ENCODE results near the gene NRXN2. TPM values are rescaled to one million over a fixed set of nuclear protein-coding genes. Genes with fewer than 3 reads are reported as not detected.

NRXN2 gene
- total RNA-seq, 1 experiment from 2014 or later = not detected

DNA sequence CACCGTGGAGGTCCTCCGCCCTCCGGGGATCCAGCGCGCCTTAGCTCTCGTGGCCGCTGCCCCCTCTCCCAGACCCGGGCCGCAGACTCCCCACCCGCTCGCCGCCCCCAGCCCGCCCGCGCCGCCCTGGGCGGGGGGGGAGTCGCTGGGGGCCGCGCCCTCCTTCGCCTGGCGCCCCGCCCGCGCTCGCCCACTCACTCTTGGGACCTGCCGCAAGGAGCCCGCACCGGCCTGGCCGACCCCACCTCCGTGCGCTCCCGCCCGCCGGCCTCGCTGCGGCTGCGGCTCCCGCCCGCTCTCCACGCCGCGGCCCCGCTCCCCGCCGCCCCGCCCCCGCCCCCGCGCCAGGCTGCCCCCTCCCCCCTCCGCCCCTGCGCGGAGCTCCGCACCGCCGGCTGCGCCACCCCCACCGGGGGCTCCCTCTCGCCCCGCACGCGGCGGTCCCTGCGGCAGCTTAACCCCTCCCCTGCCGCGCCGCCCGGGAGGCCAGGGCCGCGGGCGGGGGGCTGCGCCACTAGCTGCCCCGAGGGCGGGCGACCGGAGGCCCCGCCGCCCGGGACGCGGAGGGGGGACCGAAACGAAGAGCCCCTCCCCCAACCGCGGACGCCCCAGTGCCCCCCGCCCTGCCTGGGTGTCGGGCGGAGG is 21.7 kb upstream of the NRXN2 start:
- Mint-ChIP-seq H3K4me1 (ENCODE audit: insufficient read depth, unreplicated experiment) (peaks cover 8% of the 10 kb centered on the region), H3K4me3 (ENCODE audit: unreplicated experiment) (no peak overlapping the region), H3K9me3 (ENCODE audit: unreplicated experiment) (no peaks in the 10 kb centered on the region), H3K27ac (ENCODE audit: low read depth, unreplicated experiment) (no peak overlapping the region), H3K27me3 (ENCODE audit: insufficient read depth, unreplicated experiment) (peaks cover 42% of the 10 kb centered on the region), H3K36me3 (ENCODE audit: insufficient read depth, unreplicated experiment) (no peaks in the 10 kb centered on the region)
- POLR2A ChIA-PET = interaction anchor here (1.2 kb wide), 1 partner anchor 10 kb away, joined by 3 read pairs; no protein-coding TSS in a partner anchor
- no TSS peak for BruUV-seq (replicated peaks)
- CTCF ChIA-PET = interaction anchor here (0.5 to 1.2 kb wide), 4 partner anchors 9 to 99 kb away, joined by 3 to 4 read pairs (median 4); no protein-coding TSS in a partner anchor
- intact Hi-C loops (cut with micrococcal nuclease) = no loop called here
- TF ChIP-seq CTCF (IDR thresholded peaks at IDR 0.05; ENCODE audit: unreplicated experiment) = no peak
- DNase-seq (ENCODE audit: unreplicated experiment) = no peak

DNA sequence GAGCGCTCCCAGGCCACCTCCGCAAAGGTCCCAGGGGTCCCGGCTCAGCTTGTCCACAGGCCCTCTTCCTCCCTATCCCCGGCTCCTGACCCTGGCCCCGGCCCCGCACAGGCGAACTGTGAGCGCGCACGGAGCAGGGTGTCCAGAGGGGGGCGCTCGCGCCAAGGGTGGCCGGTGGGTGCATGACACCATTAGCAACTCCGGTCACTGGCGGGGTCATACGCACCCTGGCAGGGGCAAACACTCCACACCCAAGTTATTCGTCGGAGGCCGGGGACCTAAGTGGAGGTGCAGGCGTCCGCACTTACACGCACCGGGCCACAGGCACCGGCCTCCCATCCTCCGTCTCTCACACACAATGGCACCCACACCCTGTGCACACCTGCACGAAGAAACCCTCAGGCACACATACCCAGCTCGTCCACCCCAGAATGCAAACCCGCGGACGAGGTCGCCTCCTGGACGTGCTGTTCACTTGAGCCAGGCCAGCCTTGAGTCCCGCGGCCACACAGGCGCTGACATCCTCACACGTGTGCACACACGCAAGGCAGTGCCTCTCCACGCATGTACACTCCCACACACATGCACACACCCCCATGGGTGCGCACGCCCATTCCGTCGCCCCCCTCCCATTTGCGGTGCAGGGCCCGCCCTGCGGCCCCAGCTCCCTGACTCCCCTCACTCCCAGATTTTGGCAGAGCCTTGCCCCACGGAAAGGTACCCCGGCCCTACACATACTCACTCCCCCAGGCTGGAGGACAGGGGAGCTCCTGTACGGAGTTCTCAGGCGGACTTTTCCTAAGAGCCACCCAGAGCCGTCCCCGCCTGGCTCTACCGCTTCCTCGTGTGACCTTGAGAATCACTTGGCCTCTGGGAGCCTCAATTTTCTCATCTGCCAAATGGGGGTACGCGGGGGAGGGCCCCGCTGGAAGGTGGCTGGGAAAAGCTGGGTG is 20.9 kb upstream of the NRXN2 start, which contains the start of gene RASGRP2:
TSS of gene RASGRP2 (minus strand) at position 552 of the 953 bp plus-strand sequence. CDS start 1,276 bp downstream, outside the sequence.
- ChIA-PET CTCF (interaction anchor here (0.6 to 3.6 kb wide), 8 partner anchors 8 to 186 kb away, joined by 3 to 20 read pairs (median 4); no protein-coding TSS in a partner anchor), POLR2A (interaction anchor here (1.2 kb wide), 1 partner anchor 9 kb away, joined by 3 read pairs; no protein-coding TSS in a partner anchor)
- no peak within 1 kb of the TSS for H3K27ac Mint-ChIP-seq (ENCODE audit: low read depth, unreplicated experiment)
- H3K4me1 Mint-ChIP-seq (ENCODE audit: insufficient read depth, unreplicated experiment) = peaks cover 8% of the 10 kb centered on the region
- peak within 1 kb of the TSS; percentile 14 for H3K4me3 Mint-ChIP-seq (ENCODE audit: unreplicated experiment)
- no peaks in the 10 kb centered on the region for H3K9me3 Mint-ChIP-seq (ENCODE audit: unreplicated experiment)
- BruUV-seq (replicated peaks) = no TSS peak
- intact Hi-C loops (cut with micrococcal nuclease) = no loop called here
- TF ChIP-seq CTCF (IDR thresholded peaks at IDR 0.05; ENCODE audit: unreplicated experiment) = peak; percentile 53
- DNase-seq (ENCODE audit: unreplicated experiment) = no peak
- no peaks in the 10 kb centered on the region for H3K36me3 Mint-ChIP-seq (ENCODE audit: insufficient read depth, unreplicated experiment)
- peaks cover 50% of the 10 kb centered on the region for H3K27me3 Mint-ChIP-seq (ENCODE audit: insufficient read depth, unreplicated experiment)

GRCh38 chr11:64742889-64743590 is 20.0 kb upstream of the NRXN2 start:
- H3K27ac Mint-ChIP-seq (ENCODE audit: low read depth, unreplicated experiment) = no peak overlapping the region
- peaks cover 55% of the 10 kb centered on the region for H3K27me3 Mint-ChIP-seq (ENCODE audit: insufficient read depth, unreplicated experiment)
- DNase-seq (ENCODE audit: unreplicated experiment) = peak; percentile 38
- CTCF ChIA-PET = interaction anchor here (0.6 to 3.6 kb wide), 12 partner anchors 7 to 185 kb away, joined by 3 to 20 read pairs (median 4); partner anchors contain the start of gene PYGM
- H3K36me3 Mint-ChIP-seq (ENCODE audit: insufficient read depth, unreplicated experiment) = no peaks in the 10 kb centered on the region
- no TSS peak for BruUV-seq (replicated peaks)
- peak overlapping the region; percentile 14 for H3K4me3 Mint-ChIP-seq (ENCODE audit: unreplicated experiment)
- no peaks in the 10 kb centered on the region for H3K9me3 Mint-ChIP-seq (ENCODE audit: unreplicated experiment)
- H3K4me1 Mint-ChIP-seq (ENCODE audit: insufficient read depth, unreplicated experiment) = peaks cover 8% of the 10 kb centered on the region
- peak; percentile 93 for TF ChIP-seq CTCF (IDR thresholded peaks at IDR 0.05; ENCODE audit: unreplicated experiment)
- POLR2A ChIA-PET = interaction anchor here (1.2 kb wide), 1 partner anchor 9 kb away, joined by 3 read pairs; no protein-coding TSS in a partner anchor
- intact Hi-C loops (cut with micrococcal nuclease) = no loop called here

Measured in MCF 10A (cell line).